A549 (cell line): ENCODE results near the gene HNRNPR. TPM values are rescaled to one million over a fixed set of nuclear protein-coding genes. Genes with fewer than 3 reads are reported as not detected.

Experiments used
- ATAC-seq, 2 experiments: fragments of 200-7000 bp in 1 of 2; fragments of >200 bp in 1 of 2; cut with Nextera tagmentation in 1 of 2; cut with Tn5 transposase in 1 of 2; 3 replicates each; pipeline versions ENCODE4 v1.8.0 to v1.9.1; 2018 to 2020; ENCODE audit warnings: mild to moderate bottlenecking in 1 of 2, moderate library complexity in 1 of 2
- CTCF ChIA-PET: fragments of 300-600 bp; sonication (Branson Sonifier 250); formaldehyde crosslinking; extraction: SDS; loops from one replicate; lab custom pipeline; 2021; ENCODE audit warnings: antibody characterized with exemption, inconsistent platforms; lab: Yijun Ruan, JAX
- POLR2A ChIA-PET: fragments of 350-600 bp; formaldehyde crosslinking; extraction: SDS; loops from one replicate; lab custom pipeline; 2021; ENCODE audit warnings: antibody characterized with exemption, inconsistent platforms; lab: Yijun Ruan, JAX
- DNase-seq, 2 experiments: peaks; one replicate each; pipeline versions ENCODE4 v3.0.0 to v3.0.0-alpha.2; 2011 to 2016; ENCODE audit warnings: low read depth in 1 of 2, low spot score in 1 of 2
- FAIRE-seq: peaks from 2 replicates; lab custom pipeline; 2011; peaks lifted over from hg19 to GRCh38; lab: Jason Lieb, UNC
- H3K27ac ChIP-seq, 2 experiments: fragments of >200 bp; sonication (Bioruptor Twin); formaldehyde crosslinking; 3 replicates each; pipeline ENCODE4 v1.5.1; 2016 to 2017
- H3K4me1 ChIP-seq: fragments of >200 bp; sonication (Bioruptor Twin); formaldehyde crosslinking; 3 replicates; pipeline ENCODE4 v1.6.1; 2016
- H3K4me2 ChIP-seq: fragments of >200 bp; sonication (Bioruptor Twin); formaldehyde crosslinking; 3 replicates; pipeline ENCODE4 v1.6.1; 2016
- H3K4me3 ChIP-seq: fragments of >200 bp; sonication (Bioruptor Twin); formaldehyde crosslinking; 3 replicates; pipeline ENCODE4 v1.5.1; 2016
- H3K9me3 ChIP-seq: fragments of >200 bp; sonication (Bioruptor Twin); formaldehyde crosslinking; 3 replicates; pipeline ENCODE4 v1.6.1; 2016
- CEBPB ChIP-seq, 2 experiments: fragments of >200 bp in 1 of 2; sonication (Bioruptor Twin) in 1 of 2; formaldehyde crosslinking in 1 of 2; IDR thresholded peaks; 2 replicates each; pipeline ENCODE4 v1.6.1; 2012 to 2016
- CHD4 ChIP-seq: fragments of 200-600 bp; sonication (generic); IDR thresholded peaks from 2 replicates; pipeline ENCODE4 v1.6.1; 2016; ENCODE audit warnings: antibody characterized with exemption, mild to moderate bottlenecking, borderline replicate concordance
- FOSB ChIP-seq: fragments of 250-450 bp; sonication (Bioruptor Pico); IDR thresholded peaks from 2 replicates; pipeline ENCODE4 v1.5.0; 2020; ENCODE audit warnings: mild to moderate bottlenecking, moderate library complexity
- HOXB13 ChIP-seq: fragments of 250-450 bp; sonication (Bioruptor Pico); IDR thresholded peaks from 2 replicates; pipeline ENCODE4 v1.5.0; 2020; ENCODE audit warnings: low read depth, mild to moderate bottlenecking, moderate library complexity
- JUN ChIP-seq, 2 experiments: fragments of >200 bp; sonication (Bioruptor Twin); formaldehyde crosslinking; IDR thresholded peaks; 2 replicates in 1 of 2; 3 replicates in 1 of 2; pipeline ENCODE4 v1.6.1; 2016 to 2017
- JUNB ChIP-seq: fragments of >200 bp; sonication (Bioruptor Twin); formaldehyde crosslinking; IDR thresholded peaks from 2 replicates; pipeline ENCODE4 v1.6.1; 2016
- KDM1A ChIP-seq: fragments of 200-600 bp; sonication (generic); IDR thresholded peaks from 2 replicates; pipeline ENCODE4 v1.6.1; 2016; ENCODE audit warnings: low read depth, mild to moderate bottlenecking
- MYC ChIP-seq: IDR thresholded peaks from 2 replicates; pipeline ENCODE4 v1.6.1; 2012; ENCODE audit warnings: mild to moderate bottlenecking, inconsistent platforms, low read length, improper control_type of control experiment, borderline replicate concordance
- NFE2L2 ChIP-seq: fragments of 150-350 bp; conservative IDR thresholded peaks from 2 replicates; pipeline ENCODE4 v1.6.1; 2014; ENCODE audit warnings: low read length
- NPAS2 ChIP-seq: fragments of 250-450 bp; sonication (Bioruptor Pico); IDR thresholded peaks from 2 replicates; pipeline ENCODE4 v1.8.0; 2022; ENCODE audit warnings: mild to moderate bottlenecking, moderate library complexity, borderline replicate concordance
- NR3C1 ChIP-seq: fragments of >200 bp; sonication (Bioruptor Twin); formaldehyde crosslinking; IDR thresholded peaks from 3 replicates; pipeline ENCODE4 v1.6.1; 2017
- PBX3 ChIP-seq: IDR thresholded peaks from 2 replicates; pipeline ENCODE4 v1.6.1; 2012
- POLR2A ChIP-seq: IDR thresholded peaks from 2 replicates; pipeline ENCODE4 v1.6.1; 2012; ENCODE audit warnings: mild to moderate bottlenecking, low read length
- POLR2AphosphoS2 ChIP-seq: conservative IDR thresholded peaks from 2 replicates; pipeline ENCODE4 v1.6.1; 2012; ENCODE audit warnings: low read length, improper control_type of control experiment, inconsistent platforms
- RAD21 ChIP-seq, 2 experiments: fragments of >200 bp in 1 of 2; sonication (Bioruptor Twin) in 1 of 2; formaldehyde crosslinking in 1 of 2; IDR thresholded peaks in 1 of 2; conservative IDR thresholded peaks in 1 of 2; 2 replicates in 1 of 2; 3 replicates in 1 of 2; pipeline ENCODE4 v1.6.1; 2012 to 2018; ENCODE audit warnings: inconsistent platforms in 1 of 2
- RARB ChIP-seq: fragments of 250-450 bp; sonication (Bioruptor Pico); IDR thresholded peaks from 2 replicates; pipeline ENCODE4 v1.8.0; 2021; ENCODE audit warnings: mild to moderate bottlenecking, moderate library complexity
- RFX5 ChIP-seq: fragments of 450-650 bp; IDR thresholded peaks from 2 replicates; pipeline ENCODE4 v1.7.1; 2014; ENCODE audit warnings: antibody characterized with exemption, mild to moderate bottlenecking, moderate library complexity
- TFCP2L1 ChIP-seq: fragments of 250-450 bp; sonication (Bioruptor Pico); IDR thresholded peaks from 2 replicates; pipeline ENCODE4 v1.5.0; 2021; ENCODE audit warnings: mild to moderate bottlenecking
- ZSCAN20 ChIP-seq: fragments of 250-450 bp; sonication (Bioruptor Pico); IDR thresholded peaks from 2 replicates; pipeline ENCODE4 v1.8.0; 2022; ENCODE audit warnings: mild to moderate bottlenecking, moderate library complexity
- WGBS: methylation state at CpG from one replicate; pipeline ENCODE4 v1.1.6; 2017; ENCODE audit errors: missing lambda C conversion rate; 5-methylcytosine and 5-hydroxymethylcytosine counted together
- polyA plus RNA-seq, 4 experiments: library from polyadenylated mRNA; depleted of rRNA in 3 of 4; stranded (reverse); fragments of >200 nt; fragmentation: RNase III in 1 of 4; extraction: RNeasy Plus Mini Kit Qiagen cat#74134 plus additional on column Dnase treatment in 1 of 4; gene quantifications; 2 replicates in 3 of 4; 3 replicates in 1 of 4; pipeline ENCODE4 v1.2.3, GENCODE V29; 2011 to 2017
- TF ChIP-seq, protein P1 (sequence below): fragments of 450-650 bp; IDR thresholded peaks from 2 replicates; pipeline ENCODE4 v1.6.1; 2014; ENCODE audit warnings: antibody characterized with exemption
- TF ChIP-seq, protein P2 (sequence below): IDR thresholded peaks from 2 replicates; pipeline ENCODE4 v1.6.1; 2012; ENCODE audit warnings: low read depth, borderline replicate concordance

HNRNPR gene
- polyA plus RNA-seq, 2 of the 4 experiments (the other 2 are of a cell fraction): 237 to 281 TPM

DNA sequence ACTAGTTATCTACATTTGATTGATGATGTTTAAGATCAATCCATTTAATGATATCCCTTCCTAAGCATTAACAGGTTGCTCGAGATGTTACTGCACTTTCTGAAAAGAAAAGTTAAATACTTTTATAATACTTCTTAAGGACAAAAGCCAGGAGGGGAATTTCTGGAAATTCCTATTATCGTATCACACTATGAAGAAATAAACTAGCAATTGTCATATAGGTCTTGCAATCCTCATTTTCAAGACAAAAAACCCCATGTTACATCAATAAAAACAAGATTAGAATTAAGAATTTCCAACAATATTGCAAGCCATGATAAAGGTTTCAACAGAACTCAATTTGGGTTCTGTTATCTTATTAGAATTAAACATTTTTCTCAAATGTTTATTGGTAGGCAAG is 47.2 kb downstream of the HNRNPR start (continued):
- TF ChIP-seq NFE2L2 (no peak), HOXB13 (CRISPR knock-in tag) (no peak), RARB (CRISPR knock-in tag) (no peak), ZSCAN20 (CRISPR knock-in tag) (no peak), RAD21 (conservative IDR thresholded peaks at IDR 0.05 in 1 of 2, IDR thresholded peaks at IDR 0.05 in 1 of 2) (no peak), POLR2AphosphoS2 (no peak)
- TF ChIP-seq, protein P1, sequence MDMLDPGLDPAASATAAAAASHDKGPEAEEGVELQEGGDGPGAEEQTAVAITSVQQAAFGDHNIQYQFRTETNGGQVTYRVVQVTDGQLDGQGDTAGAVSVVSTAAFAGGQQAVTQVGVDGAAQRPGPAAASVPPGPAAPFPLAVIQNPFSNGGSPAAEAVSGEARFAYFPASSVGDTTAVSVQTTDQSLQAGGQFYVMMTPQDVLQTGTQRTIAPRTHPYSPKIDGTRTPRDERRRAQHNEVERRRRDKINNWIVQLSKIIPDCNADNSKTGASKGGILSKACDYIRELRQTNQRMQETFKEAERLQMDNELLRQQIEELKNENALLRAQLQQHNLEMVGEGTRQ: no peak

GRCh38 chr1:23291706-23292105 is 52.4 kb downstream of the HNRNPR start:
- ChIA-PET CTCF (interaction anchor here (1.2 kb wide), 1 partner anchor 21 kb away, joined by 3 read pairs; no protein-coding TSS in a partner anchor), POLR2A (no interaction called here)
- ATAC-seq: no peak
- H3K4me2 ChIP-seq: no peak overlapping the region
- H3K4me1 ChIP-seq: no peaks in the 10 kb centered on the region
- FAIRE-seq: no peak
- WGBS: 91% methylated on average over 2 of the region's 2 CpGs
- TF ChIP-seq RFX5 (no peak), CEBPB (IDR thresholded peaks at IDR 0.05) (no peak), NR3C1 (no peak), PBX3 (no peak), TFCP2L1 (CRISPR knock-in tag) (no peak), CHD4 (no peak), FOSB (CRISPR knock-in tag) (no peak), JUN (IDR thresholded peaks at IDR 0.05) (no peak), POLR2A (no peak)
- H3K9me3 ChIP-seq: no peaks in the 10 kb centered on the region
- DNase-seq: no peak
- no peak overlapping the region for H3K27ac ChIP-seq
- no peak overlapping the region for H3K4me3 ChIP-seq

GRCh38 chr1:23290836-23291565 is 53.1 kb downstream of the HNRNPR start:
- ATAC-seq (no peak), DNase-seq (no peak), FAIRE-seq (no peak)
- no peak overlapping the region for H3K4me3 ChIP-seq
- no peak overlapping the region for H3K4me2 ChIP-seq
- CTCF ChIA-PET: interaction anchor here (1.4 kb wide), 1 partner anchor 12 kb away, joined by 3 read pairs; no protein-coding TSS in a partner anchor
- TF ChIP-seq KDM1A: no peak
- TF ChIP-seq PBX3: no peak
- TF ChIP-seq TFCP2L1 (CRISPR knock-in tag): no peak
- no peak for TF ChIP-seq JUNB
- TF ChIP-seq, protein P2, sequence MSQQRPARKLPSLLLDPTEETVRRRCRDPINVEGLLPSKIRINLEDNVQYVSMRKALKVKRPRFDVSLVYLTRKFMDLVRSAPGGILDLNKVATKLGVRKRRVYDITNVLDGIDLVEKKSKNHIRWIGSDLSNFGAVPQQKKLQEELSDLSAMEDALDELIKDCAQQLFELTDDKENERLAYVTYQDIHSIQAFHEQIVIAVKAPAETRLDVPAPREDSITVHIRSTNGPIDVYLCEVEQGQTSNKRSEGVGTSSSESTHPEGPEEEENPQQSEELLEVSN: no peak
- no peak for TF ChIP-seq NPAS2 (CRISPR knock-in tag)
- no peak for TF ChIP-seq MYC
- TF ChIP-seq, protein P1: no peak
- 93% methylated on average over 9 of the region's 9 CpGs for WGBS
- POLR2A ChIA-PET: no interaction called here
- H3K9me3 ChIP-seq: no peaks in the 10 kb centered on the region
- H3K4me1 ChIP-seq: no peaks in the 10 kb centered on the region
- no peak overlapping the region for H3K27ac ChIP-seq
